Stimulated activated CD4-positive, alpha-beta T cell treated with anti-CD3 and anti-CD28 coated beads, Interleukin-2, amount 100 ng/mL, for 48 hours (primary cell): Measurements from ENCODE around the gene MDP1.

ENCODE experiments used
- DNase-seq, 2 donors: peaks; one replicate each; pipeline ENCODE4 v3.0.0-alpha.2; 2020

MDP1 gene

GRCh38 chr14:24215495-24216344, at the start of gene MDP1:
Gene MDP1 (minus strand): TSS chr14:24216066. CDS start chr14:24215955, 111 bp downstream.
- peak; percentile 69 to 75 for DNase-seq

GRCh38 chr14:24264298-24264697, 48.4 kb upstream of the MDP1 start:
- no peak for DNase-seq

GRCh38 chr14:24263848-24264247, 48.0 kb upstream of the MDP1 start:
- DNase-seq = no peak

- no peak for DNase-seq
Observed at GRCh38 chr14:24262821-24263733, 47.2 kb upstream of the MDP1 start, which contains the start of gene TGM1. Gene TGM1 (minus strand): TSS chr14:24263177. CDS start chr14:24262352, 825 bp downstream.

GRCh38 chr14:24261969-24262327, 46.1 kb upstream of the MDP1 start:
- DNase-seq = no peak

GRCh38 chr14:24261256-24261968, 45.5 kb upstream of the MDP1 start:
- DNase-seq = no peak

GRCh38 chr14:24260780-24261157, 44.9 kb upstream of the MDP1 start:
- no peak for DNase-seq

- DNase-seq = no peak
Observed at GRCh38 chr14:24260026-24260779, 44.3 kb upstream of the MDP1 start.

GRCh38 chr14:24259282-24260025, 43.6 kb upstream of the MDP1 start:
- DNase-seq = no peak

GRCh38 chr14:24258548-24259265, 42.8 kb upstream of the MDP1 start:
- no peak for DNase-seq

GRCh38 chr14:24258119-24258518, 42.3 kb upstream of the MDP1 start:
- DNase-seq = no peak

- DNase-seq = no peak
Observed at GRCh38 chr14:24256960-24257359, 41.1 kb upstream of the MDP1 start.

- DNase-seq = no peak
Observed at GRCh38 chr14:24255931-24256711, 40.3 kb upstream of the MDP1 start.

GRCh38 chr14:24255438-24255837, 39.6 kb upstream of the MDP1 start:
- DNase-seq = no peak

GRCh38 chr14:24254630-24255392, 38.9 kb upstream of the MDP1 start:
- DNase-seq = no peak

- DNase-seq = no peak
Observed at GRCh38 chr14:24253936-24254335, 38.1 kb upstream of the MDP1 start.

GRCh38 chr14:24252289-24253124, 36.6 kb upstream of the MDP1 start:
- no peak for DNase-seq

- DNase-seq = no peak
Observed at GRCh38 chr14:24251880-24252288, 36.0 kb upstream of the MDP1 start.
